HepG2 (cell line): Measurements from ENCODE around the gene ZSCAN31. TPM values are rescaled to one million over a fixed set of nuclear protein-coding genes. Genes with fewer than 3 reads are reported as not detected.

Source experiments
- AKAP8 ChIP-seq: sonication (generic); formaldehyde crosslinking; IDR thresholded peaks from 2 replicates; pipeline ENCODE4 v1.5.1; 2020; ENCODE audit warnings: mild to moderate bottlenecking, missing genetic modification reagents
- CREB3 ChIP-seq: sonication (generic); formaldehyde crosslinking; IDR thresholded peaks from 2 replicates; pipeline ENCODE4 v1.5.0; 2020; ENCODE audit warnings: missing genetic modification reagents
- ERF ChIP-seq: IDR thresholded peaks from 2 replicates; pipeline ENCODE4 v1.6.1; 2018; ENCODE audit warnings: missing biosample characterization, missing genetic modification reagents
- ETV5 ChIP-seq: IDR thresholded peaks from 2 replicates; pipeline ENCODE4 v1.6.1; 2018; ENCODE audit warnings: missing biosample characterization, missing genetic modification reagents, inconsistent platforms, borderline replicate concordance
- FOXJ3 ChIP-seq: sonication (generic); formaldehyde crosslinking; IDR thresholded peaks from 2 replicates; pipeline ENCODE4 v1.4.0; 2020; ENCODE audit warnings: missing genetic modification reagents, mild to moderate bottlenecking, borderline replicate concordance
- GATAD1 ChIP-seq: IDR thresholded peaks from 2 replicates; pipeline ENCODE4 v1.6.1; 2016; ENCODE audit warnings: missing genetic modification reagents, missing compliant biosample characterization
- HNRNPLL ChIP-seq: fragments of 200-400 bp; formaldehyde crosslinking; IDR thresholded peaks from 2 replicates; pipeline ENCODE4 v1.6.1; 2017; ENCODE audit warnings: mild to moderate bottlenecking, low read depth, low read length; ENCODE audit not compliant: poor library complexity, severe bottlenecking
- IRF2 ChIP-seq: IDR thresholded peaks from 2 replicates; pipeline ENCODE4 v1.6.1; 2018; ENCODE audit warnings: missing genetic modification reagents, missing compliant biosample characterization
- MIER3 ChIP-seq: IDR thresholded peaks from 2 replicates; pipeline ENCODE4 v1.6.1; 2016; ENCODE audit warnings: missing compliant biosample characterization, borderline replicate concordance
- NFE2L1 ChIP-seq: sonication (generic); formaldehyde crosslinking; IDR thresholded peaks from 2 replicates; pipeline ENCODE4 v1.4.0; 2020; ENCODE audit warnings: missing genetic modification reagents, mild to moderate bottlenecking, borderline replicate concordance
- THAP11 ChIP-seq: IDR thresholded peaks from 2 replicates; pipeline ENCODE4 v1.6.1; 2016; ENCODE audit warnings: missing biosample characterization, missing genetic modification reagents
- THAP9 ChIP-seq: sonication (generic); formaldehyde crosslinking; IDR thresholded peaks from 2 replicates; pipeline ENCODE4; 2020; ENCODE audit warnings: missing genetic modification reagents, mild to moderate bottlenecking, borderline replicate concordance
- ZBED4 ChIP-seq: sonication (generic); formaldehyde crosslinking; IDR thresholded peaks from 2 replicates; pipeline ENCODE4 v1.4.0; 2020; ENCODE audit warnings: missing genetic modification reagents, borderline replicate concordance
- ZNF205 ChIP-seq: IDR thresholded peaks from 2 replicates; pipeline ENCODE4 v1.6.1; 2018; ENCODE audit warnings: missing biosample characterization, missing genetic modification reagents
- ZNF572 ChIP-seq: sonication (generic); formaldehyde crosslinking; IDR thresholded peaks from 2 replicates; pipeline ENCODE4 v1.5.1; 2020; ENCODE audit warnings: mild to moderate bottlenecking, missing genetic modification reagents
- ZNF605 ChIP-seq: sonication (generic); formaldehyde crosslinking; IDR thresholded peaks from 2 replicates; pipeline ENCODE4 v1.8.0; 2022; ENCODE audit warnings: mild to moderate bottlenecking, missing genetic modification reagents
- ZNF792 ChIP-seq: IDR thresholded peaks from 2 replicates; pipeline ENCODE4 v1.6.1; 2016
- ZNF800 ChIP-seq: sonication (generic); formaldehyde crosslinking; IDR thresholded peaks from 2 replicates; pipeline ENCODE4 v1.4.0; 2020; ENCODE audit warnings: missing genetic modification reagents
- ZZZ3 ChIP-seq: sonication (generic); formaldehyde crosslinking; IDR thresholded peaks from 2 replicates; pipeline ENCODE4 v1.4.0; 2020; ENCODE audit warnings: missing genetic modification reagents, mild to moderate bottlenecking, borderline replicate concordance
- polyA plus RNA-seq, 8 experiments: library from polyadenylated mRNA; depleted of rRNA in 3 of 8; stranded (reverse) in 7 of 8; unstranded in 1 of 8; fragments of >200 nt; fragmentation: Illumina TruSeq in 4 of 8; extraction: Trizol in 4 of 8; gene quantifications; 2 replicates each; pipeline versions ENCODE4 v1.2.1 to v1.2.3, GENCODE V29; 2011 to 2016; ENCODE audit warnings: low read depth in 4 of 8, missing spikeins in 1 of 8, mixed read lengths in 1 of 8; ENCODE audit not compliant: insufficient read depth in 1 of 8
- total RNA-seq, 5 experiments: library from RNA; depleted of rRNA; stranded (reverse); fragments of >200 nt; fragmentation: Illumina TruSeq; extraction: Trizol; gene quantifications; 2 replicates each; pipeline ENCODE4 v1.2.3, GENCODE V29; 2016; ENCODE audit warnings: low read depth in 1 of 5

ZSCAN31 gene
- total and polyA plus RNA-seq, 2 of the 13 experiments (the other 11 are each of a cell fraction or from before 2014, with no cell fraction given) = 5.3 to 6.2 TPM

DNA sequence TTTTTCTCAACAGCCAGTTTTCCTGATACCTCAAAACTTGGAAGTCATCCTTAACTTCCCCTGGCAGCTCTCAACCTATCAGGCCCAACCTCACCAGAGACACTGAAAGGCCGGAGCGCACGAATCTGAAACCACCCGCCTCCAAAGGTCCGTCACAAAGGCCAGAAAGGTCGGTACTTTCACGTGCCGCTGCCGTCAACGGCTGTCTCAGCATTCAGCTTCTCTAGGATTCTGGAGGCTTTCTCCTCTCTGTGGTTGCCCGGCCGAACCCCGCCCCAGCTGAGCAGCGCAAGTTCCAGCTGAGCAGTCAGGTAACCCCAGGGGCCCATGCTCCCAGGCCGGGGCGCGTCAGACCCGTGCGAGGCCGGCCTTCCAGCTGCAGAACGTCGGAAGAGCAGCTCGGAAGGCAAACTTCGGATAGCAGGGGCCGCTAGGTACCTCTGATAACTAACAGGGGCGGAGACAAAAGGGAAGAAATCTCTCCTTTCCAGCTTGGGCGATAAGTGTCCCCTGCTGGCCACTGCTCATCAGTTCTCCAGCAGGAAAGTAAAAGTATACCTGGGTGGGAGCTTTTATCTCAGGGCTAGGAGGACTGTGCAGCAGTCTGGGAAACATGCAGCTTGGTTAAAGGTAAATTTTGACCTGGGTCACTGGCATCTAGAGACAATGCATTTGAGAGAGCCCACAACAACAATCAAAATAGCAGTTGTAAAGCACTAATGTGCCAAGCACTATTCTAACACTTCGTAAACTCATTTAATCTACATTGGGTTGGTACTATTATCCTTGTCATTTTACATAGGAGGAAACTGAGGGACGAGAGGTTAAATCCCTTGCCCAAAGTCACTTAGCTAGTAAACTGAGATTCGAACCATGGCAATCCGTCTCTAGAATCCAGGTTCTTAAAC is 47.5 kb upstream of the ZSCAN31 start (continued):
- TF ChIP-seq ZNF800 (CRISPR knock-in tag) (peak; percentile 83), CREB3 (no peak), THAP11 (CRISPR knock-in tag) (peak; percentile 90), MIER3 (CRISPR knock-in tag) (peak; percentile 90), ZZZ3 (peak; percentile 89; the same call in 1 of the 2 replicates), ERF (peak; percentile 90), ZNF792 (CRISPR knock-in tag) (peak; percentile 97), NFE2L1 (peak; percentile 32; the same call in 1 of the 2 replicates), IRF2 (CRISPR knock-in tag) (peak; percentile 98), ZNF205 (CRISPR knock-in tag) (peak; percentile 70), HNRNPLL (peak; percentile 90), FOXJ3 (CRISPR knock-in tag) (peak; percentile 26; the same call in 1 of the 2 replicates), GATAD1 (CRISPR knock-in tag) (peak; percentile 92), AKAP8 (CRISPR knock-in tag) (peak; percentile 49; the same call in 1 of the 2 replicates), ZNF572 (CRISPR knock-in tag) (peak; percentile 72; the same call in 1 of the 2 replicates), THAP9 (CRISPR knock-in tag) (peak; percentile 84; the same call in 1 of the 2 replicates), ZBED4 (peak; percentile 49; the same call in 1 of the 2 replicates), ZNF605 (CRISPR knock-in tag) (peak; percentile 94), ETV5 (CRISPR knock-in tag) (no peak)
